ENCODE measurements around the gene BEST2.

DNA sequence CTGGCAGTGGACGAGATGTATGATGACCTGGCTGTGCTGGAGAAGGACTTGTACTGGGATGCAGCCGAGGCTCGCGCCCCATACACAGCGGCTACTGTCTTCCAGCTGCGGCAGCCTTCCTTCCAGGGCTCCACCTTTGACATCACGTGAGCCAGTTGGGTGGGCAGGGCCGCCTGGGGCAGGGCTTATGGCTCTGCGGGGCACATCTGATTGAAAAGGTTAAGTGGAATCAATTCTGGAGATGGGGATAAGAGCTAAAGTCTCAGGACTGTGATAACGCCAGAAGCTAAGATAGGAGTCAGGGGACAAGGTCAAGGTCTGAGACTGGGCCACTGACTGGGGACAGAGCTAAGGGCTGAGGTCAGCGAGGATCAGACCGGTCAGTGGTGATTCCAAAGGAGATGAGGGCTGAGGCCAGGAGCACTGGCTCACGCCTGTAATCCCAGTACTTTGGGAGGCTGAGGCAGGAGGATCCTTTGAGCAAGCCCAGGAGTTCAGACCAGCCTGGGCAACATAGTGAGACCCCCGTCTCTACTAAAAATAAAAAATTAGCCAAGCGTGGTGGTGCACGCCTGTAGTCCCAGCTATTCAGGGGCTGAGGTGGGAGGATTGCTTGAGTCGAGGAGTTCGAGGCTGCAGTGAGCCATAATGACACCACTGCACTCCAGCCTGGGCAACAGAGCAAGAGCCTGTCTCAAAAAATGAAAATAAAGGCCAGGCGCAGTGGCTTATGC, 4.7 kb downstream of the BEST2 start:
- TF ChIP-seq SMC3 (conservative IDR thresholded peaks at IDR 0.05; ENCODE audit: poor library complexity), result no peak
- TF ChIP-seq, protein P1, sequence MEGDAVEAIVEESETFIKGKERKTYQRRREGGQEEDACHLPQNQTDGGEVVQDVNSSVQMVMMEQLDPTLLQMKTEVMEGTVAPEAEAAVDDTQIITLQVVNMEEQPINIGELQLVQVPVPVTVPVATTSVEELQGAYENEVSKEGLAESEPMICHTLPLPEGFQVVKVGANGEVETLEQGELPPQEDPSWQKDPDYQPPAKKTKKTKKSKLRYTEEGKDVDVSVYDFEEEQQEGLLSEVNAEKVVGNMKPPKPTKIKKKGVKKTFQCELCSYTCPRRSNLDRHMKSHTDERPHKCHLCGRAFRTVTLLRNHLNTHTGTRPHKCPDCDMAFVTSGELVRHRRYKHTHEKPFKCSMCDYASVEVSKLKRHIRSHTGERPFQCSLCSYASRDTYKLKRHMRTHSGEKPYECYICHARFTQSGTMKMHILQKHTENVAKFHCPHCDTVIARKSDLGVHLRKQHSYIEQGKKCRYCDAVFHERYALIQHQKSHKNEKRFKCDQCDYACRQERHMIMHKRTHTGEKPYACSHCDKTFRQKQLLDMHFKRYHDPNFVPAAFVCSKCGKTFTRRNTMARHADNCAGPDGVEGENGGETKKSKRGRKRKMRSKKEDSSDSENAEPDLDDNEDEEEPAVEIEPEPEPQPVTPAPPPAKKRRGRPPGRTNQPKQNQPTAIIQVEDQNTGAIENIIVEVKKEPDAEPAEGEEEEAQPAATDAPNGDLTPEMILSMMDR (IDR thresholded peaks at IDR 0.05; ENCODE audit: poor library complexity, severe bottlenecking), result no peak
- no peak for TF ChIP-seq TAF1 (IDR thresholded peaks at IDR 0.05; ENCODE audit: low read depth)
- TF ChIP-seq EP300 (conservative IDR thresholded peaks at IDR 0.05; ENCODE audit: poor library complexity, severe bottlenecking), result no peak
- TF ChIP-seq EZH2 (IDR thresholded peaks at IDR 0.05; ENCODE audit: borderline replicate concordance, insufficient read depth, low read length, poor library complexity, severe bottlenecking), result no peak
- TF ChIP-seq POLR2AphosphoS5 (IDR thresholded peaks at IDR 0.05), result no peak
- no peak for TF ChIP-seq RAD21 (conservative IDR thresholded peaks at IDR 0.05)
- TF ChIP-seq, protein P2, sequence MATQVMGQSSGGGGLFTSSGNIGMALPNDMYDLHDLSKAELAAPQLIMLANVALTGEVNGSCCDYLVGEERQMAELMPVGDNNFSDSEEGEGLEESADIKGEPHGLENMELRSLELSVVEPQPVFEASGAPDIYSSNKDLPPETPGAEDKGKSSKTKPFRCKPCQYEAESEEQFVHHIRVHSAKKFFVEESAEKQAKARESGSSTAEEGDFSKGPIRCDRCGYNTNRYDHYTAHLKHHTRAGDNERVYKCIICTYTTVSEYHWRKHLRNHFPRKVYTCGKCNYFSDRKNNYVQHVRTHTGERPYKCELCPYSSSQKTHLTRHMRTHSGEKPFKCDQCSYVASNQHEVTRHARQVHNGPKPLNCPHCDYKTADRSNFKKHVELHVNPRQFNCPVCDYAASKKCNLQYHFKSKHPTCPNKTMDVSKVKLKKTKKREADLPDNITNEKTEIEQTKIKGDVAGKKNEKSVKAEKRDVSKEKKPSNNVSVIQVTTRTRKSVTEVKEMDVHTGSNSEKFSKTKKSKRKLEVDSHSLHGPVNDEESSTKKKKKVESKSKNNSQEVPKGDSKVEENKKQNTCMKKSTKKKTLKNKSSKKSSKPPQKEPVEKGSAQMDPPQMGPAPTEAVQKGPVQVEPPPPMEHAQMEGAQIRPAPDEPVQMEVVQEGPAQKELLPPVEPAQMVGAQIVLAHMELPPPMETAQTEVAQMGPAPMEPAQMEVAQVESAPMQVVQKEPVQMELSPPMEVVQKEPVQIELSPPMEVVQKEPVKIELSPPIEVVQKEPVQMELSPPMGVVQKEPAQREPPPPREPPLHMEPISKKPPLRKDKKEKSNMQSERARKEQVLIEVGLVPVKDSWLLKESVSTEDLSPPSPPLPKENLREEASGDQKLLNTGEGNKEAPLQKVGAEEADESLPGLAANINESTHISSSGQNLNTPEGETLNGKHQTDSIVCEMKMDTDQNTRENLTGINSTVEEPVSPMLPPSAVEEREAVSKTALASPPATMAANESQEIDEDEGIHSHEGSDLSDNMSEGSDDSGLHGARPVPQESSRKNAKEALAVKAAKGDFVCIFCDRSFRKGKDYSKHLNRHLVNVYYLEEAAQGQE (IDR thresholded peaks at IDR 0.05; ENCODE audit: borderline replicate concordance), result no peak

Measured in neural cell (in vitro differentiated cells).